ENCODE results near the gene MYL3. TPM values are rescaled to one million over a fixed set of nuclear protein-coding genes. Genes with fewer than 3 reads are reported as not detected.

The MYL3 gene
- polyA plus RNA-seq, 1 donor from 2014 or later: 2.1 TPM

GRCh38 chr3:46833346-46834300 lies 29.6 kb downstream of the MYL3 start:
- no peaks in the 10 kb centered on the region for H4K20me1 ChIP-seq (ENCODE audit: insufficient read depth)
- no peaks in the 10 kb centered on the region for H3K27me3 ChIP-seq (ENCODE audit: insufficient read depth, low read depth, low read length)
- H2AFZ ChIP-seq (ENCODE audit: low read depth, low read length): no peak overlapping the region
- peaks cover 8% of the 10 kb centered on the region for H3K9me3 ChIP-seq (ENCODE audit: low read length)
- H3K4me2 ChIP-seq (ENCODE audit: low read length): no peak overlapping the region
- H3K79me2 ChIP-seq (replicated peaks; ENCODE audit: insufficient read depth, low read length): no peaks in the 10 kb centered on the region
- H3K4me3 ChIP-seq (ENCODE audit: low read length): no peak overlapping the region
- H3K9ac ChIP-seq (ENCODE audit: low read length): no peak overlapping the region
- no peaks in the 10 kb centered on the region for H3F3A ChIP-seq (ENCODE audit: insufficient read depth, low read length, poor library complexity, severe bottlenecking)
- H3K36me3 ChIP-seq (ENCODE audit: insufficient read depth, low read length): no peaks in the 10 kb centered on the region
- TF ChIP-seq REST (IDR thresholded peaks at IDR 0.05; ENCODE audit: borderline replicate concordance): no peak
- TF ChIP-seq MXI1 (conservative IDR thresholded peaks at IDR 0.05; ENCODE audit: poor library complexity, severe bottlenecking): no peak
- no peak for TF ChIP-seq TAF1 (IDR thresholded peaks at IDR 0.05; ENCODE audit: low read depth)
- TF ChIP-seq SMC3 (conservative IDR thresholded peaks at IDR 0.05; ENCODE audit: poor library complexity): no peak
- TF ChIP-seq EP300 (conservative IDR thresholded peaks at IDR 0.05; ENCODE audit: poor library complexity, severe bottlenecking): no peak
- TF ChIP-seq CTCF (IDR thresholded peaks at IDR 0.05; ENCODE audit: poor library complexity, severe bottlenecking): no peak
- no peak for TF ChIP-seq RAD21 (conservative IDR thresholded peaks at IDR 0.05)
- no peaks in the 10 kb centered on the region for H3K9me2 ChIP-seq (ENCODE audit: insufficient read depth, low read length)
- H3K27ac ChIP-seq (ENCODE audit: low read length): no peak overlapping the region

GRCh38 chr3:46831841-46832240 lies 31.4 kb downstream of the MYL3 start:
- H3K4me2 ChIP-seq (ENCODE audit: low read length): no peak overlapping the region
- no peaks in the 10 kb centered on the region for H3K9me3 ChIP-seq (ENCODE audit: low read length)
- TF ChIP-seq POLR2AphosphoS5 (IDR thresholded peaks at IDR 0.05): no peak
- TF ChIP-seq TAF1 (IDR thresholded peaks at IDR 0.05; ENCODE audit: low read depth): no peak
- no peak for TF ChIP-seq EP300 (conservative IDR thresholded peaks at IDR 0.05; ENCODE audit: poor library complexity, severe bottlenecking)
- TF ChIP-seq CTCF (IDR thresholded peaks at IDR 0.05; ENCODE audit: poor library complexity, severe bottlenecking): no peak
- TF ChIP-seq MXI1 (conservative IDR thresholded peaks at IDR 0.05; ENCODE audit: poor library complexity, severe bottlenecking): no peak
- no peak for TF ChIP-seq EZH2 (IDR thresholded peaks at IDR 0.05; ENCODE audit: borderline replicate concordance, insufficient read depth, low read length, poor library complexity, severe bottlenecking)
- no peak for TF ChIP-seq SMC3 (conservative IDR thresholded peaks at IDR 0.05; ENCODE audit: poor library complexity)
- TF ChIP-seq RAD21 (conservative IDR thresholded peaks at IDR 0.05): no peak
- TF ChIP-seq REST (IDR thresholded peaks at IDR 0.05; ENCODE audit: borderline replicate concordance): no peak

More at GRCh38 chr3:46831841-46832240, 31.4 kb downstream of the MYL3 start:
- Histone ChIP-seq H3K4me3 (ENCODE audit: low read length) (no peak overlapping the region), H2AFZ (ENCODE audit: low read depth, low read length) (no peak overlapping the region), H3K9me2 (ENCODE audit: insufficient read depth, low read length) (no peaks in the 10 kb centered on the region), H3K36me3 (ENCODE audit: insufficient read depth, low read length) (no peaks in the 10 kb centered on the region), H3K9ac (ENCODE audit: low read length) (no peak overlapping the region), H3F3A (ENCODE audit: insufficient read depth, low read length, poor library complexity, severe bottlenecking) (no peaks in the 10 kb centered on the region), H3K27ac (ENCODE audit: low read length) (no peak overlapping the region), H3K79me2 (replicated peaks; ENCODE audit: insufficient read depth, low read length) (no peaks in the 10 kb centered on the region), H4K20me1 (ENCODE audit: insufficient read depth) (no peaks in the 10 kb centered on the region), H3K27me3 (ENCODE audit: insufficient read depth, low read depth, low read length) (no peaks in the 10 kb centered on the region)

All from neural cell (in vitro differentiated cells).